GM12878 (cell line): ENCODE measurements around the gene SPHK2. TPM values are rescaled to one million over a fixed set of nuclear protein-coding genes. Genes with fewer than 3 reads are reported as not detected.

Source experiments
- BACH1 ChIP-seq: fragments of 450-650 bp; IDR thresholded peaks from 2 replicates; pipeline ENCODE4 v1.6.1; 2017; ENCODE audit warnings: mild to moderate bottlenecking, borderline replicate concordance
- CBX5 ChIP-seq: sonication (generic); IDR thresholded peaks from 2 replicates; pipeline ENCODE4 v1.6.1; 2016; ENCODE audit warnings: low read depth, moderate library complexity, mild to moderate bottlenecking, inconsistent platforms
- CHD1 ChIP-seq: IDR thresholded peaks from 2 replicates; pipeline ENCODE4 v1.6.1; 2012; ENCODE audit warnings: low read depth, low read length, improper control_type of control experiment
- CUX1 ChIP-seq: IDR thresholded peaks from 2 replicates; pipeline ENCODE4 v1.6.1; 2012; ENCODE audit warnings: improper control_type of control experiment, low read depth, low read length; ENCODE audit not compliant: insufficient replicate concordance
- E4F1 ChIP-seq: fragments of 450-650 bp; IDR thresholded peaks from 2 replicates; pipeline ENCODE4 v1.6.1; 2018; ENCODE audit warnings: borderline replicate concordance, mild to moderate bottlenecking; ENCODE audit not compliant: partially characterized antibody
- EED ChIP-seq: sonication (generic); IDR thresholded peaks from 2 replicates; pipeline ENCODE4 v1.6.1; 2016; ENCODE audit warnings: antibody characterized with exemption, low read depth
- HCFC1 ChIP-seq: fragments of 150-350 bp; IDR thresholded peaks from 2 replicates; pipeline ENCODE4 v1.6.1; 2014; ENCODE audit warnings: low read length
- HDAC2 ChIP-seq: fragments of 200-600 bp; sonication (generic); IDR thresholded peaks from 2 replicates; pipeline ENCODE4 v1.6.1; 2017
- IKZF1 ChIP-seq: fragments of 450-650 bp; conservative IDR thresholded peaks from 2 replicates; pipeline ENCODE4 v1.6.1; 2017; ENCODE audit warnings: antibody characterized with exemption, mild to moderate bottlenecking
- IRF5 ChIP-seq: fragments of 450-650 bp; IDR thresholded peaks from 2 replicates; pipeline ENCODE4 v1.6.1; 2017; ENCODE audit warnings: borderline replicate concordance
- JUND ChIP-seq: IDR thresholded peaks from 2 replicates; pipeline ENCODE4 v1.6.1; 2012; ENCODE audit warnings: low read depth, mild to moderate bottlenecking, low read length, improper control_type of control experiment, moderate library complexity
- MLLT1 ChIP-seq: fragments of 450-650 bp; IDR thresholded peaks from 2 replicates; pipeline ENCODE4 v1.6.1; 2016; ENCODE audit warnings: mild to moderate bottlenecking
- MYC ChIP-seq: IDR thresholded peaks from 2 replicates; pipeline ENCODE4 v1.6.1; 2011; ENCODE audit warnings: mild to moderate bottlenecking, low read length, moderate library complexity, inconsistent platforms; ENCODE audit not compliant: insufficient read depth, insufficient replicate concordance, insufficient read length, severe bottlenecking
- POLR2A ChIP-seq: IDR thresholded peaks from 2 replicates; pipeline ENCODE4 v1.6.1; 2011; ENCODE audit warnings: low read depth, mild to moderate bottlenecking, low read length
- RCOR1 ChIP-seq: conservative IDR thresholded peaks from 2 replicates; pipeline ENCODE4 v1.6.1; 2012; ENCODE audit warnings: low read depth, low read length, improper control_type of control experiment
- RELA ChIP-seq: fragments of 450-650 bp; IDR thresholded peaks from 2 replicates; pipeline ENCODE4 v1.8.0; 2014; ENCODE audit warnings: borderline replicate concordance; ENCODE audit not compliant: partially characterized antibody
- SMARCA5 ChIP-seq: fragments of 450-650 bp; IDR thresholded peaks from 2 replicates; pipeline ENCODE4 v1.6.1; 2017; ENCODE audit warnings: mild to moderate bottlenecking
- YY1 ChIP-seq: IDR thresholded peaks from 2 replicates; pipeline ENCODE4 v1.6.1; 2011; ENCODE audit warnings: low read depth, mild to moderate bottlenecking, low read length
- ZNF24 ChIP-seq: fragments of 450-650 bp; IDR thresholded peaks from 2 replicates; pipeline ENCODE4 v1.6.1; 2017; ENCODE audit warnings: antibody characterized with exemption, mild to moderate bottlenecking
- ZNF622 ChIP-seq: fragments of 450-650 bp; IDR thresholded peaks from 2 replicates; pipeline ENCODE4 v1.6.1; 2017; ENCODE audit warnings: mild to moderate bottlenecking, inconsistent platforms
- ZSCAN29 ChIP-seq: fragments of 450-650 bp; IDR thresholded peaks from 2 replicates; pipeline ENCODE4 v1.6.1; 2017; ENCODE audit warnings: mild to moderate bottlenecking, moderate library complexity
- polyA plus RNA-seq, 11 experiments: library from polyadenylated mRNA; depleted of rRNA in 4 of 11; unstranded in 6 of 11; stranded (reverse) in 5 of 11; fragments of >200 nt; fragmentation: Nextera tagmentation in 4 of 11; fragmentation: Illumina TruSeq in 1 of 11; extraction: Ambion mirVana in 4 of 11; extraction: Trizol in 1 of 11; gene quantifications; 1 replicate in 1 of 11; 2 replicates in 10 of 11; pipeline versions ENCODE4 v1.2.1 to v1.2.3, GENCODE V29; 2011 to 2016; ENCODE audit warnings: inconsistent platforms in 2 of 11, missing spikeins in 2 of 11, low read depth in 1 of 11
- total RNA-seq, 4 experiments: library from RNA; depleted of rRNA in 3 of 4; stranded (reverse); fragments of >200 nt in 3 of 4; fragmentation: Illumina TruSeq in 1 of 4; extraction: Trizol in 1 of 4; gene quantifications; 2 replicates each; pipeline versions ENCODE4 v1.2.1 to v1.2.3, GENCODE V29; 2013 to 2021

The SPHK2 gene
- total and polyA plus RNA-seq, 10 of the 15 experiments (the other 5 are each of a cell fraction or from before 2014, with no cell fraction given), result 0.37 to 40.5 (median 11.2) TPM

- TF ChIP-seq IRF5 (no peak), ZNF622 (no peak), POLR2A (peak; percentile 72), RELA (no peak), YY1 (no peak), CUX1 (no peak), ZSCAN29 (no peak), EED (no peak), E4F1 (no peak), BACH1 (peak; percentile 55), MLLT1 (peak; percentile 47; the same call in 1 of the 2 replicates), IKZF1 (peak; percentile 12; the same call in 1 of the 2 replicates), CHD1 (no peak), CBX5 (no peak), HDAC2 (no peak), MYC (no peak), JUND (no peak), RCOR1 (no peak), SMARCA5 (peak; percentile 51; the same call in 1 of the 2 replicates), HCFC1 (no peak), ZNF24 (0 out of 2 replicates have a peak, but pooled peaks have one; percentile 31)
Observed at GRCh38 chr19:48635263-48635965, 16.1 kb downstream of the SPHK2 start (continued).
